AML-193 (cell line): ENCODE data around the gene RFX2.
"Not testable (repeated sequence)": the region's sequence is repeated elsewhere in the genome, so short reads cannot be mapped to it uniquely, and the experiment has no call there.

ENCODE experiments used
- DNase-seq, 2 experiments: peaks; one replicate each; lab custom pipeline; 2025; lab: John Stamatoyannopoulos, UW

Gene RFX2

GRCh38 chr19:6038634-6039405 is 71.5 kb downstream of the RFX2 start:
- no peak for DNase-seq

GRCh38 chr19:6035026-6035425 is 75.3 kb downstream of the RFX2 start:
- DNase-seq = no peak

- DNase-seq = no peak
Observed at GRCh38 chr19:6034512-6034911, 75.8 kb downstream of the RFX2 start.

GRCh38 chr19:6033744-6034264 is 76.5 kb downstream of the RFX2 start:
- no peak for DNase-seq

GRCh38 chr19:6032827-6033226 is 77.5 kb downstream of the RFX2 start:
- DNase-seq = no peak

- DNase-seq = no peak
Observed at GRCh38 chr19:6032381-6032780, 77.9 kb downstream of the RFX2 start.

- no peak for DNase-seq
Observed at GRCh38 chr19:6030214-6030507, 80.1 kb downstream of the RFX2 start.

GRCh38 chr19:6026390-6027227 is 83.7 kb downstream of the RFX2 start:
- DNase-seq = no peak

GRCh38 chr19:6024756-6025155 is 85.5 kb downstream of the RFX2 start:
- DNase-seq = not testable (repeated sequence)

GRCh38 chr19:6023936-6024335 is 86.4 kb downstream of the RFX2 start:
- no peak for DNase-seq

- no peak for DNase-seq
Observed at GRCh38 chr19:6023085-6023682, 87.1 kb downstream of the RFX2 start.

- no peak for DNase-seq
Observed at GRCh38 chr19:6022570-6023064, 87.7 kb downstream of the RFX2 start.

GRCh38 chr19:6021878-6022569 is 88.3 kb downstream of the RFX2 start:
- DNase-seq = peak; percentile 37 to 51

GRCh38 chr19:6020972-6021805 is 89.1 kb downstream of the RFX2 start:
- DNase-seq = no peak

- peak; percentile 47 to 75 for DNase-seq
Observed at GRCh38 chr19:6020166-6020882, 90.0 kb downstream of the RFX2 start.

GRCh38 chr19:6018786-6019185 is 91.5 kb downstream of the RFX2 start:
- DNase-seq = no peak

- no peak for DNase-seq
Observed at GRCh38 chr19:6017576-6017975, 92.7 kb downstream of the RFX2 start.

- DNase-seq = no peak
Observed at GRCh38 chr19:6015841-6016545, 94.3 kb downstream of the RFX2 start.

- no peak for DNase-seq
Observed at GRCh38 chr19:6014551-6015135, 95.7 kb downstream of the RFX2 start.
